ENCODE results near the gene LTO1.

The LTO1 gene

GRCh38 chr11:69644071-69644961, 30.8 kb downstream of the LTO1 start:
- DNase-seq: peak; percentile 79

GRCh38 chr11:69643646-69644045, 31.5 kb downstream of the LTO1 start:
- no peak for DNase-seq

- peak; percentile 83 for DNase-seq
These were observed 32.1 kb downstream of the LTO1 start for GRCh38 chr11:69642913-69643632.

GRCh38 chr11:69642549-69642912, 32.6 kb downstream of the LTO1 start:
- DNase-seq: no peak

- peak; percentile 35 for DNase-seq
These were observed 33.2 kb downstream of the LTO1 start for GRCh38 chr11:69641681-69642548.

GRCh38 chr11:69640995-69641581, 34.1 kb downstream of the LTO1 start, which contains the start of gene CCND1:
CCND1 (plus strand) TSS chr11:69641156; CDS start chr11:69641314, 158 bp downstream.
- DNase-seq: peak; percentile 93

GRCh38 chr11:69640260-69640994, 34.7 kb downstream of the LTO1 start:
- DNase-seq: peak; percentile 26

GRCh38 chr11:69639831-69640230, 35.3 kb downstream of the LTO1 start:
- no peak for DNase-seq

- DNase-seq: peak; percentile 97
These were observed 36.0 kb downstream of the LTO1 start for GRCh38 chr11:69638941-69639681.

- peak; percentile 75 for DNase-seq
These were observed 36.9 kb downstream of the LTO1 start for GRCh38 chr11:69637941-69638871.

GRCh38 chr11:69637198-69637940, 37.8 kb downstream of the LTO1 start:
- DNase-seq: no peak

GRCh38 chr11:69636512-69637197, 38.5 kb downstream of the LTO1 start:
- peak; percentile 92 for DNase-seq

- no peak for DNase-seq
These were observed 39.2 kb downstream of the LTO1 start for GRCh38 chr11:69635804-69636511.

- no peak for DNase-seq
These were observed 40.0 kb downstream of the LTO1 start for GRCh38 chr11:69635195-69635594.

- no peak for DNase-seq
These were observed 40.6 kb downstream of the LTO1 start for GRCh38 chr11:69634590-69634989.

- DNase-seq: no peak
These were observed 41.1 kb downstream of the LTO1 start for GRCh38 chr11:69634069-69634468.

GRCh38 chr11:69632900-69633299, 42.3 kb downstream of the LTO1 start:
- no peak for DNase-seq

GRCh38 chr11:69630424-69630823, 44.7 kb downstream of the LTO1 start:
- no peak for DNase-seq

Data from fibroblast of skin of right biceps (primary cell).